GM19025 (cell line): Measurements from ENCODE around the gene TANK.

Experiments used
- ATAC-seq: cut with Tn5 transposase; IDR thresholded peaks from one replicate; pipeline ENCODE4 v1.9.1; 2021; ENCODE audit warnings: mild to moderate bottlenecking, low read depth, moderate library complexity; ENCODE audit not compliant: unreplicated experiment

TANK gene

DNA sequence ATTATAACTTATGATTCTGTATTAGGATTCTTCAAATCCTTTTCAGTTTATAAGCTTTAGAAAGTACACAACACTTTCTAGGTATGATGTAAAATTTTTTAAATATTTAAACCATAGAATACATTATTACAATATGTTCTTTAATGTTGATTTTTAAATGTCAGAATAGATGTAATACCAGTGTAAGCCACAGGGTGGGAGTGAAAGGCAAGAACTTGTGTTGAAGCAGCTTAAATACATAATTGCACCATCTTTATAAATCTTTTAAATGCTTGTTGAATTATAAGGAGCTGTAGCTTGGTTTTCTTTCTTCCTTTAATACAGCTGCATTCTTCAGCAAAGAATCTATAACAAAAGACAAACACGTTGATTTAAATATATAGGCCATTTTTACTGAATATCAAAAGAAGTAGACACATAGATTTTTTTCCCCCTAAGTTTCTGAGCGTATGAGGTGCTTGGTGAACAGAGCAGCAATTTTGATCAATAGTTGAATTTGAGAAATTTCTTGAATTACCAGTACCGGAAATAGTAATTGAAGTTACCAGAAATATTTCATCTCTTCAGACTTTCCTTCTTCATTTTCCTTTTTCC lies 63.0 kb downstream of the TANK start:
- ATAC-seq: no peak

GRCh38 chr2:161228511-161229240 lies 68.4 kb downstream of the TANK start:
- no peak for ATAC-seq

DNA sequence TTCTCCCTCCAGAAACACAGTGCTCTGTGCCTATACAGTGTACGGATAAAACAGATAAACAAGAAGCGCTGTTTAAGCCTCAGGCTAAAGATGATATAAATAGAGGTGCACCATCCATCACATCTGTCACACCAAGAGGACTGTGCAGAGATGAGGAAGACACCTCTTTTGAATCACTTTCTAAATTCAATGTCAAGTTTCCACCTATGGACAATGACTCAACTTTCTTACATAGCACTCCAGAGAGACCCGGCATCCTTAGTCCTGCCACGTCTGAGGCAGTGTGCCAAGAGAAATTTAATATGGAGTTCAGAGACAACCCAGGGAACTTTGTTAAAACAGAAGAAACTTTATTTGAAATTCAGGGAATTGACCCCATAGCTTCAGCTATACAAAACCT lies 70.7 kb downstream of the TANK start:
- no peak for ATAC-seq

- ATAC-seq: no peak
These were observed 72.3 kb downstream of the TANK start for GRCh38 chr2:161232571-161232970.

- ATAC-seq: no peak
These were observed 73.7 kb downstream of the TANK start for GRCh38 chr2:161233858-161234431.

DNA sequence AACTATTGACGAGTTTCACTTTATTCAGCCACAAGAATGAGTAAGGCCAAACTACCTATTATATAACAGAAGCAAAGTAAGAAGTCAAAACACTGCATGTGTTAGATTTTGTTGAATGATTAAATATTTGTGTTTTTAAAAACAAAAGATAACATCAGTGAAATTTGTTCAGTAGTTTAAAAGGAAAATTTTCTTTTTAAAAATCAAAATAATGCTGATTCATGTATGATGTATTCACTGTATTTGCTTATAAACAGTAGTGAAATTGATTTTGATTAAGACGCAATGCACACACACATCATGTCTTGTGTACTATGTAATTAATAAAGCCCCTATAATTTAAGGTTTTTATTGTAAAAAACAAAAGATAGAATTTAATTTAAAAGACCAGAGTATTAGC lies 74.4 kb downstream of the TANK start:
- no peak for ATAC-seq

GRCh38 chr2:161237392-161238264 lies 77.4 kb downstream of the TANK start:
- ATAC-seq: peak; percentile 38

GRCh38 chr2:161238265-161238559 lies 78.0 kb downstream of the TANK start:
- ATAC-seq: no peak

- ATAC-seq: peak; percentile 34
These were observed 78.5 kb downstream of the TANK start for GRCh38 chr2:161238560-161239325.

DNA sequence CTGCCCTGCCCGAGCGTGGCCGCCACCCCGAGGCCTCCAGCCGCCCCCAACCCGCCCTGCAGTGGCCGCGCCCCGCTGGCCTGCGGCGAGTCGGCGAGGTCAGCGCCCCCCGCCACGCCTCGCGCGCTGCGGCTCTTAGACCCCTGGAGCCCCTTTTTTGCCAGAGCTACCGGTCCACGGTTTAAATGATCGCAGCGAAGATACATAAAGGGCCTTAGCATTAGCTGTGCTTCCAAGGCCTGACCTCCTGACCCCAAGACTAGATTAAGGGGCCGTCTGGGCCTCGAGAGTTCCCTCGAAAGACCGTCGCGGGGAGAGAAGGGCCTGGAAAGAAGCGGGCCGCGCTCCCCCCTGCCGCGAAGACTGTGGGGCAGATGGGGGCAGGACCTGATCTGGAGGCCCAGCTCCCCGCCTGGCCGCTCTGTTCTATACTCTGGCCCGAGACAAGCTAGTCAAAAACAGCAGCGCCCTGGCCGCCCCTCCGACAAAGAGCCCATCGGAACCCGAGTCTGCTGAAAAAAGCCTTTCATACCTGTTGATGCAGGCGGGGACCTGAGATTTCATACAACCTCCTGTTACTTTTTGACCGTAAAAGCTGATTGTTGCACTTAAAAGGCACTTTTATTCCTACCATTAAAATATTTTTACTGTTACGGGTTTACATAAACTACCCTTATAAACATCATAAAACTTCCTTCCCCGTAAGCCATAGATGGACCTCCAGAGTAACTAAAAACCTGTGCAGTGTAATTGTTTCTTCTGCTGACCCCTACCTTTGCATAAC lies 79.3 kb downstream of the TANK start:
- no peak for ATAC-seq

- no peak for ATAC-seq
These were observed 81.7 kb downstream of the TANK start for GRCh38 chr2:161241894-161242293.

- peak; percentile 34 for ATAC-seq
These were observed 83.1 kb downstream of the TANK start for GRCh38 chr2:161243312-161243711.

- no peak for ATAC-seq
These were observed 83.7 kb downstream of the TANK start for GRCh38 chr2:161243905-161244304.

GRCh38 chr2:161244387-161245260 lies 84.4 kb downstream of the TANK start:
- peak; percentile 84 for ATAC-seq

GRCh38 chr2:161245261-161245553 lies 85.0 kb downstream of the TANK start:
- ATAC-seq: no peak

DNA sequence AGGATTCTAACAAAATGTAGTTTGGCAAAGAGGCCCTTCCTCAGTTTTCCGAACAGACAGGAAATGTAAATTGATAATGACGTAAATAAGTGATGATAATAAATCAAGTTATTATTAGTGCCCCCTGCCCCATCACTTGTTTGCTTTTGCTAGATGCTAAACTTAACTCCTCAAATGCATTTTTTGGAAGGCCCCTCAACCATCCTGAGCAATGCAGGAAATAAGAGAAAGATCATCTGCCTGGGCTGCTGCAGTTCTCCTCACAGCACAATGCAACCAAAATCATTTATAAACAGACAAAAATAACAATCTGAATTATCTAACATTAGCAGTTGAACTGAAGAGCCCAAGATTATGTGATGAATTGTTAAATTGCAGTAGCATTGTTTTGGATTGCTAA lies 85.4 kb downstream of the TANK start:
- ATAC-seq: no peak

DNA sequence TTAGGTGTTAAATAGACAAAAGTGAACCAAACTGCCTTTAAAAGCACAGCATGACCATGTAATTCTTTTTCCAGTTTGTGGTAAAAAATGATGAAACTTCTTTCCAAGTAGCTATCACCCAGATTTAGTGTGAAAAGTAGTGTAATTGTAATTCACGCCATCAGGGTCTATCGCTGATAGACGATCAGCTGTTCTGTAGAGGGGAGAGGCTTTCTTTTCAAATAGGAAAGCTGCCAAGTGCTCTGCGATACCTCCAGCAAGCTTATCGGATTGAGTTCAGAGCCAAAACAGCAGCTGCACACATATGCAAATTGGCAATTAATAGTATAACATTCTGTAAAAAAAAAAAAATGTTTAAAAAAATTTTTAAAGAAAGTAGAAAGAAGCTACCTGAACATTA lies 86.1 kb downstream of the TANK start:
- ATAC-seq: no peak

GRCh38 chr2:161250864-161251436 lies 90.7 kb downstream of the TANK start:
- no peak for ATAC-seq
